Tibial artery (tissue), 4 donors: ENCODE measurements around the gene KCNQ1.

Experiments
- DNase-seq, 2 donors: peaks; one replicate each; pipeline ENCODE4 v3.0.0-alpha.2; 2019
- H3K27ac ChIP-seq, 2 donors: fragments of 200-600 bp; sonication (generic) in 1 of 2; 1 replicate in 1 of 2; 2 replicates in 1 of 2; pipeline ENCODE4 v1.5.1; 2018 to 2019; ENCODE audit warnings: mild to moderate bottlenecking in 1 of 2
- H3K27me3 ChIP-seq, 2 donors: fragments of 200-600 bp; sonication (generic) in 1 of 2; one replicate each; pipeline versions ENCODE4 v1.5.1 to v1.6.0; 2016 to 2019
- H3K36me3 ChIP-seq, 3 donors: fragments of 200-600 bp; sonication (generic) in 2 of 3; one replicate each; pipeline ENCODE4 v1.5.1; 2016 to 2019; ENCODE audit warnings: mild to moderate bottlenecking in 2 of 3
- H3K4me1 ChIP-seq, 4 donors: fragments of 200-600 bp; sonication (generic) in 2 of 4; 1 replicate in 3 of 4; 2 replicates in 1 of 4; pipeline ENCODE4 v1.5.1; 2016 to 2019
- H3K4me3 ChIP-seq, 2 donors: fragments of 200-600 bp; sonication (generic) in 1 of 2; 1 replicate in 1 of 2; 2 replicates in 1 of 2; pipeline ENCODE4 v1.5.1; 2018 to 2019; ENCODE audit warnings: mild to moderate bottlenecking in 2 of 2
- H3K9me3 ChIP-seq, 3 donors: fragments of 200-600 bp; sonication (generic) in 1 of 3; one replicate each; pipeline ENCODE4 v1.5.1; 2016 to 2019
- intact Hi-C: fragments of 100-400 bp; cut with DNase I; formaldehyde crosslinking; loops from one replicate; pipeline ENCODE4 v1.15.0; 2023; ENCODE audit warnings: low total_unique reads
- TF ChIP-seq, protein P1 (sequence below), 2 experiments: fragments of 200-600 bp in 1 of 2; fragments of 450-650 bp in 1 of 2; IDR thresholded peaks; one replicate each; pipeline ENCODE4 v1.5.1; 2017 to 2019; ENCODE audit warnings: antibody characterized with exemption in 2 of 2, mild to moderate bottlenecking in 1 of 2, moderate library complexity in 1 of 2

KCNQ1 gene

DNA sequence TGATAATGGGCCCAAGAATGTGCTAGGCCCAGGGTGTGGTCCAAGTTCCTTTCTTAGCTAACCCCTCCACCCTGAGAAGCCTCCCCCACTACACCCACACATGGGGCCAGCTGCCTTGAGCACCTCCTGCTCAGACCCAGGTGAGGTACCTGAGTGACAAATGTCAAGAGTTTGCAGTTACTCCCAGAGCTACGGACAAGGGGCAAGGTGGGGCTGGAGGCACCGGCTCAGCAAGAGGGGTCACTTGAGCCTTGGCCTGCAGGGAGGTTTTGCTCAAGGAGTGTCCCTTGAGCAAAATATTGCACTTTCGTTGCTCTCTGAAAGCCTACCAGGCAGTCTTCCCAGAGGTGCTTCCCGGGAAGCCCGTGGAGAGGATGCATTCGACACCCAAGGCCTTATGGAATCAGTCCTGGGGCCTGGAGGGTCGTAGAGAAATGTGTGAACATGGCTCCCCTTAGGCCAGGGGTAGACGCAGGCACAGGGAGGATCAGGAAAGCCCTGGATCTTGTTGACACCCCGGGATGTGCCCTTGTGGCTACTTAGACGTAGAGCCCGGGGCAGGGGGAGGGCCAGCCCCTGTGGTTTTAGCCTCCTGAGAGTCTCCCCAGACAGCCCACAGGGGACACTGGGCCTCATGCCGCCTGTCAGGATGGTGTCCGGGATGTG lies 114.2 kb downstream of the KCNQ1 start:
- H3K36me3 ChIP-seq, result no peaks in the 10 kb centered on the region
- H3K27ac ChIP-seq, result no peak overlapping the region
- H3K4me3 ChIP-seq, result no peak overlapping the region
- peak in 1 of 2 donors; percentile 39 for DNase-seq
- no peaks in the 10 kb centered on the region for H3K9me3 ChIP-seq
- H3K4me1 ChIP-seq, result no peaks in the 10 kb centered on the region
- intact Hi-C loops, result no loop called here
- TF ChIP-seq, protein P1, sequence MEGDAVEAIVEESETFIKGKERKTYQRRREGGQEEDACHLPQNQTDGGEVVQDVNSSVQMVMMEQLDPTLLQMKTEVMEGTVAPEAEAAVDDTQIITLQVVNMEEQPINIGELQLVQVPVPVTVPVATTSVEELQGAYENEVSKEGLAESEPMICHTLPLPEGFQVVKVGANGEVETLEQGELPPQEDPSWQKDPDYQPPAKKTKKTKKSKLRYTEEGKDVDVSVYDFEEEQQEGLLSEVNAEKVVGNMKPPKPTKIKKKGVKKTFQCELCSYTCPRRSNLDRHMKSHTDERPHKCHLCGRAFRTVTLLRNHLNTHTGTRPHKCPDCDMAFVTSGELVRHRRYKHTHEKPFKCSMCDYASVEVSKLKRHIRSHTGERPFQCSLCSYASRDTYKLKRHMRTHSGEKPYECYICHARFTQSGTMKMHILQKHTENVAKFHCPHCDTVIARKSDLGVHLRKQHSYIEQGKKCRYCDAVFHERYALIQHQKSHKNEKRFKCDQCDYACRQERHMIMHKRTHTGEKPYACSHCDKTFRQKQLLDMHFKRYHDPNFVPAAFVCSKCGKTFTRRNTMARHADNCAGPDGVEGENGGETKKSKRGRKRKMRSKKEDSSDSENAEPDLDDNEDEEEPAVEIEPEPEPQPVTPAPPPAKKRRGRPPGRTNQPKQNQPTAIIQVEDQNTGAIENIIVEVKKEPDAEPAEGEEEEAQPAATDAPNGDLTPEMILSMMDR (IDR thresholded peaks at IDR 0.05), result no peak
- peaks cover 0 to 19% of the 10 kb centered on the region in 2 donors for H3K27me3 ChIP-seq

DNA sequence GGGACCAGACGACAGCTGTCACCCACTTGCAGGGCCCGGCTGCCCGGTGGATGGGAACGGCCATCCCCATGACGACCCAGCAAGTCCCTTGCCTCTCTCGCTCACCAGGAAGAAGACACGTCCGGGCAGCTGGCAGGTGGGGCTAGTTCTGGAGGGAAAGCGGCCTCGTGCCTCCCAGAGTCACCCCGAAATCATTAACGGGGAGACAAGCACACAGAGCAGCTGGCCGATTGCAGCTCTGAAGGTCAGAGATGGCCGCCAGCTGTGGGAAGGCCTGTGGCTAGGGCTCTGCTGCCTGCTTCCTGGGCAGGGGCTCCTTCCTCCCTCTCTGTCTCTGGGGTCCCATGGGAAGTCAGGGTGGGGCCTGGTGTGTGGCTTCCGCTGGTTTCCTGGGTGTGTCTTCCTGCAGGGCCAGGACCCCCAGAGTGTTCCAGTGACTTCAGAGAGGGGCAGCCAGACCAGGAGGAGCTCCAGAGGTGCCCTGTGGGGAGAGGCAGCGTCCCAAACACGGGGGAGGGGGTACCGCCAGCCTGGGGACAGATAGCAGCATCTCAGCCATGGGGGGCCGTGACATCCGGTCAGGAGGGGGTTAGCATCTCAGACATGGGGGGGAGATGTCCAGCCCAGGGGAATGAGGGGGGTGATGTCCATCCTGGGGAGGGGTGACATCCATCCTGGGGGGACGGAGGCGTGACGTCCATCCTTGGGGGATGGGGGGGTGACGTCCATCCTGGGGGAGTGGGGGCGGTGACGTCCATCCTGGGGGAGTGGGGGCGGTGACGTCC lies 114.9 kb downstream of the KCNQ1 start:
- H3K27ac ChIP-seq, result no peak overlapping the region
- peaks cover 0 to 19% of the 10 kb centered on the region in 2 donors for H3K27me3 ChIP-seq
- H3K4me3 ChIP-seq, result no peak overlapping the region
- no peaks in the 10 kb centered on the region for H3K9me3 ChIP-seq
- H3K36me3 ChIP-seq, result no peaks in the 10 kb centered on the region
- TF ChIP-seq, protein P1 (IDR thresholded peaks at IDR 0.05), result no peak
- H3K4me1 ChIP-seq, result no peaks in the 10 kb centered on the region
- intact Hi-C loops, result no loop called here
- peak in 1 of 2 donors; percentile 62 for DNase-seq

DNA sequence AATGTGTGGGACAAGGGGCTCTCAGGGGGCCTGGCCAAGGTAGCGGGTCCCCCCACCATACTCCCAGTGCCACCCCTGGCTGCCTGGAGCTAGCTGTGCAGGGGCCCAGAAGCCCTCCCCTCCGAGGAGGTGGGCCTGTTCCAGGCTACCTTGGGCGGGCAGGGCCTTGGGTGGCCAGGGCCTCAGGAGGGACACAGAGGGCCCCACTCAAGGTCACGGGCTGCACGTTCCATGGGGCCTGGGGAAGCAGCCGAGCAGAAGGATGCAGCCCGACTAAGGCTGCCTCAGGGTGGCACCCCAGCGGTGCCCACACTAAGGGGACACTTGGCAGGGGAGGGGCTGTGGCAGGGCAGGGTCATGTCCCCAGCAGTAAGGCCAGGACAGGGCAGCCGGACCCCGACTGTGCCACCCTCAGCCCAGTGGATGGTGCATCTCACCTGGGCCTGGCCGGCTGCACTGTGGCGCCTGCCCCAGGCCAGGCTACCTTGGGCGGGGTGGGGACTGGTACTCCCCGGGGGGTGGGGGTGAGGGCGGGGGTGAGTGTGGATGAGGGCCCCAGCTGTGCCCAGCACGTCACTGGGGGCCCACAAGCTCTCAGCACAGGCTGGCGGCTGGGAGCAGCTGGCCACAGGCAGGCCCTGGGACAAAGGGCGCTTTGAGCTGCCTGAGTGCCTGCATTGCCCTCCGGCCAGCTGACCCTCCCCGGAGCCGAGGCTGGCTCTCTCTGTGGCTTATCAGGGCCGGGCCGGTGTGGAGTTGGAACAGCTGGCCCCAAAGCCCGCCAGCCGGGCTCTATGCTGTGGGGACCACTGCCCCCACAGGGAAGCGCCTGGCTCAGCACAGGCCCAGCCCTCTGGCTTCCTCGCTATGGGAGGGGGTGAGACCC lies 117.1 kb downstream of the KCNQ1 start:
- no peaks in the 10 kb centered on the region for H3K4me1 ChIP-seq
- no peak overlapping the region for H3K4me3 ChIP-seq
- H3K9me3 ChIP-seq, result no peaks in the 10 kb centered on the region
- intact Hi-C loops, result no loop called here
- peaks cover 0 to 3% of the 10 kb centered on the region in 2 donors for H3K27me3 ChIP-seq
- no peaks in the 10 kb centered on the region for H3K36me3 ChIP-seq
- H3K27ac ChIP-seq, result no peak overlapping the region
- peak in 1 of 2 donors; percentile 62 for DNase-seq
- TF ChIP-seq, protein P1 (IDR thresholded peaks at IDR 0.05), result no peak

DNA sequence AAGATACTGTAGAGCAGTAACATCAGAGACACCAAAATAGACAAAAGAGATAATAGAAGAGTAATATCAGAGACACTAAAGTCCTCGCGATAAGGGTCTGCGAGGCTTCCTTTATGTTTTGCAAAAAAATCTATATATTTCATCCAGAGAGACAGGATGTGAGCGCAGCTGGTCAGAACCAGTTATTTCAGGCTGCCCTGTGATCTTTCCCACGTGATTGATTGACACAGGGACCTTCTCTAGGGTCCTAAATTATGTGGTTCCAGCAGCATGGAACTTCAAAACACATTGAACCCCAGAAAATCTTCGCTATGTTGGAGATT lies 118.0 kb downstream of the KCNQ1 start:
- Histone ChIP-seq H3K36me3 (no peaks in the 10 kb centered on the region), H3K4me3 (no peak overlapping the region), H3K4me1 (no peaks in the 10 kb centered on the region), H3K9me3 (no peaks in the 10 kb centered on the region), H3K27me3 (peaks cover 0 to 3% of the 10 kb centered on the region in 2 donors), H3K27ac (no peak overlapping the region)
- intact Hi-C loops, result no loop called here
- TF ChIP-seq, protein P1 (IDR thresholded peaks at IDR 0.05), result no peak
- DNase-seq, result no peak

DNA sequence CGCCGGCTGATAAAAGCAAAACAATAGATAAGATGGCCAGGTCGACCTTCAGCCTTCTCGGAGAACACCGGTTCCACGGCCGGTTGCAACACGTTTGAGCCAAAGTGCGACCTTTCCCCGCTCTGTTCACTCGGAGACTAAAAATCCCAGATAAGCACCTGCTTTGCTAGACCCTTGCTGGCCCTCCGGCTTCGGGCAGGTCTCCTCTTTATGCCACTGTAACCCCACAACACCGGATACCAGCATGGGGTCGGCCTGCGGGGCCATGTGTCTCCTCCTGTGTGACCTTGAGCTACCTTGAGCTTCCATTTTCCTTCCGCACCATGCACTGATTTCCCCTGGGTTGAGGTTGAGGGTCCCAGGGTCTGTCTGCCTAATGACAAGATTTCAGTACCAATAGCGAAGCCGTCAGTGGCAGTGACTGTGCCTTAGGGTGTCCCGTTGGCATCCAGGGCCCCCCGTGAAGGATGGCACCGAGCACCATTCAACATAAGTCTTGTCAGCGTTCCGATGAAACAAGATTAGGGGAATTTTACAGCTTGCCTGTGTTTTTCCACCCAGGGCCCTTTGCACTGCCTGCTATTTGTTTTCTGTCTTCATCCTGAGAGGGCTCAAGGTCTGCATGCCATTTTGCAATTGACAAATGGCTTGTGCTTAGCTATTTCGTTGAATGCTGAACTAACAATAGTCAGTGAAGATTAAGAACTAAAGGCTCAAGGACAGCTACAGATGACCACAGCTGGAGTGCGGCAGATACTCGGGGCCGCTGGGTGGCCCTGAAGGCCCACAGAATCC lies 118.6 kb downstream of the KCNQ1 start:
- Histone ChIP-seq H3K9me3 (no peaks in the 10 kb centered on the region), H3K36me3 (no peaks in the 10 kb centered on the region), H3K27me3 (peaks cover 0 to 3% of the 10 kb centered on the region in 2 donors), H3K4me1 (no peaks in the 10 kb centered on the region), H3K4me3 (no peak overlapping the region), H3K27ac (no peak overlapping the region)
- intact Hi-C loops, result no loop called here
- TF ChIP-seq, protein P1 (IDR thresholded peaks at IDR 0.05), result no peak
- DNase-seq, result peak in 1 of 2 donors; percentile 40
